ENCODE results near the gene FAM162A.

FAM162A gene

GRCh38 chr3:122391681-122392446 is 7.9 kb downstream of the FAM162A start:
- Histone ChIP-seq H3K9me3 (replicated peaks in 1 of 2; ENCODE audit: control insufficient read depth in 2 of 2, insufficient read depth in 1 of 2, low read depth in 1 of 2, low read length in 2 of 2) (no peaks in the 10 kb centered on the region), H3K9ac (ENCODE audit: low read depth, low read length, poor library complexity) (no peak overlapping the region), H3K23ac (ENCODE audit: low read depth, low read length, poor library complexity) (no peak overlapping the region), H4K8ac (ENCODE audit: low read depth, low read length) (no peak overlapping the region), H3K18ac (ENCODE audit: low read length) (no peak overlapping the region), H2AFZ (ENCODE audit: low read length) (no peak overlapping the region), H2BK15ac (ENCODE audit: low read length) (no peak overlapping the region), H3K27ac (replicated peaks; ENCODE audit: low read length) (no peak overlapping the region), H3K4me3 (ENCODE audit: low read length in 2 of 2) (no peak overlapping the region), H3K36me3 (replicated peaks in 1 of 2; ENCODE audit: control insufficient read depth in 2 of 2, insufficient read depth in 2 of 2, low read length in 2 of 2) (no peaks in the 10 kb centered on the region), H2BK5ac (ENCODE audit: low read length) (no peak overlapping the region), H2BK120ac (ENCODE audit: low read depth, low read length) (no peak overlapping the region), H2BK12ac (ENCODE audit: low read length) (no peak overlapping the region), H4K91ac (ENCODE audit: low read depth, low read length, poor library complexity) (no peak overlapping the region), H3K4me2 (ENCODE audit: insufficient read depth, low read length, poor library complexity, severe bottlenecking) (no peak overlapping the region), H3K14ac (ENCODE audit: low read length) (no peak overlapping the region), H2AK5ac (ENCODE audit: low read depth, low read length) (no peak overlapping the region), H3K4me1 (ENCODE audit: control insufficient read depth in 2 of 2, insufficient read depth in 1 of 2, low read depth in 1 of 2, low read length in 2 of 2) (peaks cover 0 to 2% of the 10 kb centered on the region in 2 donors), H3K79me1 (ENCODE audit: low read depth, low read length) (no peaks in the 10 kb centered on the region), H3K27me3 (ENCODE audit: control insufficient read depth in 3 of 3, insufficient read depth in 3 of 3, low read depth in 1 of 3, low read length in 3 of 3) (no peaks in the 10 kb centered on the region), H3K4ac (ENCODE audit: low read length) (no peak overlapping the region)
- no CpG with 5 or more reads among the region's 2 CpGs for WGBS, 2 donors (ENCODE audit: extremely low coverage in 2 of 2, insufficient read length in 2 of 2, insufficient replicate concordance in 1 of 2)
- DNase-seq (ENCODE audit: low spot score), result no peak

GRCh38 chr3:122392868-122393844 is 9.2 kb downstream of the FAM162A start:
- Histone ChIP-seq H2BK120ac (ENCODE audit: low read depth, low read length) (no peak overlapping the region), H4K8ac (ENCODE audit: low read depth, low read length) (no peak overlapping the region), H3K27ac (replicated peaks; ENCODE audit: low read length) (no peak overlapping the region), H3K14ac (ENCODE audit: low read length) (no peak overlapping the region), H3K9ac (ENCODE audit: low read depth, low read length, poor library complexity) (no peak overlapping the region), H4K91ac (ENCODE audit: low read depth, low read length, poor library complexity) (no peak overlapping the region), H3K18ac (ENCODE audit: low read length) (no peak overlapping the region), H3K4me2 (ENCODE audit: insufficient read depth, low read length, poor library complexity, severe bottlenecking) (no peak overlapping the region), H3K27me3 (ENCODE audit: control insufficient read depth in 3 of 3, insufficient read depth in 3 of 3, low read depth in 1 of 3, low read length in 3 of 3) (no peaks in the 10 kb centered on the region), H3K36me3 (replicated peaks in 1 of 2; ENCODE audit: control insufficient read depth in 2 of 2, insufficient read depth in 2 of 2, low read length in 2 of 2) (no peaks in the 10 kb centered on the region), H3K4me1 (ENCODE audit: control insufficient read depth in 2 of 2, insufficient read depth in 1 of 2, low read depth in 1 of 2, low read length in 2 of 2) (peaks cover 0 to 2% of the 10 kb centered on the region in 2 donors), H2AFZ (ENCODE audit: low read length) (peak overlapping the region; percentile 25), H2BK12ac (ENCODE audit: low read length) (no peak overlapping the region), H3K4me3 (ENCODE audit: low read length in 2 of 2) (no peak overlapping the region), H2BK15ac (ENCODE audit: low read length) (no peak overlapping the region), H3K79me1 (ENCODE audit: low read depth, low read length) (no peaks in the 10 kb centered on the region), H3K23ac (ENCODE audit: low read depth, low read length, poor library complexity) (no peak overlapping the region), H2BK5ac (ENCODE audit: low read length) (no peak overlapping the region), H2AK5ac (ENCODE audit: low read depth, low read length) (no peak overlapping the region), H3K9me3 (replicated peaks in 1 of 2; ENCODE audit: control insufficient read depth in 2 of 2, insufficient read depth in 1 of 2, low read depth in 1 of 2, low read length in 2 of 2) (no peaks in the 10 kb centered on the region), H3K4ac (ENCODE audit: low read length) (no peak overlapping the region)
- DNase-seq (ENCODE audit: low spot score), result peak; percentile 20
- WGBS, 2 donors (ENCODE audit: extremely low coverage in 2 of 2, insufficient read length in 2 of 2, insufficient replicate concordance in 1 of 2), result no CpG with 5 or more reads among the region's 2 CpGs

- Histone ChIP-seq H4K8ac (ENCODE audit: low read depth, low read length) (no peak overlapping the region), H3K4me3 (ENCODE audit: low read length in 2 of 2) (no peak overlapping the region), H3K18ac (ENCODE audit: low read length) (no peak overlapping the region), H3K9me3 (replicated peaks in 1 of 2; ENCODE audit: control insufficient read depth in 2 of 2, insufficient read depth in 1 of 2, low read depth in 1 of 2, low read length in 2 of 2) (no peaks in the 10 kb centered on the region), H3K36me3 (replicated peaks in 1 of 2; ENCODE audit: control insufficient read depth in 2 of 2, insufficient read depth in 2 of 2, low read length in 2 of 2) (no peaks in the 10 kb centered on the region), H3K9ac (ENCODE audit: low read depth, low read length, poor library complexity) (peak overlapping the region; percentile 12), H4K91ac (ENCODE audit: low read depth, low read length, poor library complexity) (no peak overlapping the region), H3K27me3 (ENCODE audit: control insufficient read depth in 3 of 3, insufficient read depth in 3 of 3, low read depth in 1 of 3, low read length in 3 of 3) (no peaks in the 10 kb centered on the region), H3K27ac (replicated peaks; ENCODE audit: low read length) (no peak overlapping the region), H3K14ac (ENCODE audit: low read length) (no peak overlapping the region), H3K79me1 (ENCODE audit: low read depth, low read length) (no peaks in the 10 kb centered on the region), H3K23ac (ENCODE audit: low read depth, low read length, poor library complexity) (no peak overlapping the region), H2BK5ac (ENCODE audit: low read length) (no peak overlapping the region), H2BK120ac (ENCODE audit: low read depth, low read length) (no peak overlapping the region), H3K4ac (ENCODE audit: low read length) (no peak overlapping the region), H3K4me1 (ENCODE audit: control insufficient read depth in 2 of 2, insufficient read depth in 1 of 2, low read depth in 1 of 2, low read length in 2 of 2) (peaks cover 0 to 2% of the 10 kb centered on the region in 2 donors), H2AK5ac (ENCODE audit: low read depth, low read length) (no peak overlapping the region), H2BK12ac (ENCODE audit: low read length) (no peak overlapping the region), H3K4me2 (ENCODE audit: insufficient read depth, low read length, poor library complexity, severe bottlenecking) (no peak overlapping the region), H2AFZ (ENCODE audit: low read length) (peak overlapping the region; percentile 65), H2BK15ac (ENCODE audit: low read length) (no peak overlapping the region)
- no CpG with 5 or more reads among the region's 1 CpG for WGBS, 2 donors (ENCODE audit: extremely low coverage in 2 of 2, insufficient read length in 2 of 2, insufficient replicate concordance in 1 of 2)
- DNase-seq (ENCODE audit: low spot score), result no peak
Measured at GRCh38 chr3:122394173-122394572, 10.2 kb downstream of the FAM162A start.

- Histone ChIP-seq H2BK15ac (ENCODE audit: low read length) (no peak overlapping the region), H3K4me3 (ENCODE audit: low read length in 2 of 2) (no peak overlapping the region), H2BK12ac (ENCODE audit: low read length) (no peak overlapping the region), H4K8ac (ENCODE audit: low read depth, low read length) (no peak overlapping the region), H3K27ac (replicated peaks; ENCODE audit: low read length) (no peak overlapping the region), H3K9ac (ENCODE audit: low read depth, low read length, poor library complexity) (no peak overlapping the region), H3K14ac (ENCODE audit: low read length) (no peak overlapping the region), H2BK5ac (ENCODE audit: low read length) (no peak overlapping the region), H3K23ac (ENCODE audit: low read depth, low read length, poor library complexity) (no peak overlapping the region), H3K4ac (ENCODE audit: low read length) (no peak overlapping the region), H2AK5ac (ENCODE audit: low read depth, low read length) (no peak overlapping the region), H3K27me3 (ENCODE audit: control insufficient read depth in 3 of 3, insufficient read depth in 3 of 3, low read depth in 1 of 3, low read length in 3 of 3) (no peaks in the 10 kb centered on the region), H2BK120ac (ENCODE audit: low read depth, low read length) (no peak overlapping the region), H3K18ac (ENCODE audit: low read length) (no peak overlapping the region), H3K79me1 (ENCODE audit: low read depth, low read length) (no peaks in the 10 kb centered on the region), H3K9me3 (replicated peaks in 1 of 2; ENCODE audit: control insufficient read depth in 2 of 2, insufficient read depth in 1 of 2, low read depth in 1 of 2, low read length in 2 of 2) (no peaks in the 10 kb centered on the region), H4K91ac (ENCODE audit: low read depth, low read length, poor library complexity) (no peak overlapping the region), H3K4me2 (ENCODE audit: insufficient read depth, low read length, poor library complexity, severe bottlenecking) (no peak overlapping the region), H3K36me3 (replicated peaks in 1 of 2; ENCODE audit: control insufficient read depth in 2 of 2, insufficient read depth in 2 of 2, low read length in 2 of 2) (no peaks in the 10 kb centered on the region), H2AFZ (ENCODE audit: low read length) (no peak overlapping the region), H3K4me1 (ENCODE audit: control insufficient read depth in 2 of 2, insufficient read depth in 1 of 2, low read depth in 1 of 2, low read length in 2 of 2) (peaks cover 0 to 2% of the 10 kb centered on the region in 2 donors)
- no peak for DNase-seq (ENCODE audit: low spot score)
- no CpG with 5 or more reads among the region's 3 CpGs for WGBS, 2 donors (ENCODE audit: extremely low coverage in 2 of 2, insufficient read length in 2 of 2, insufficient replicate concordance in 1 of 2)
Measured at GRCh38 chr3:122395582-122395981, 11.6 kb downstream of the FAM162A start.

Data from neuronal stem cell (in vitro differentiated cells).